Gastrocnemius medialis (tissue), 4 donors: ENCODE measurements around the gene PYGO2.

ENCODE experiments used
- POLR2A ChIP-seq, 2 donors: fragments of 450-650 bp; IDR thresholded peaks; one replicate each; pipeline ENCODE4 v1.6.1; 2017; ENCODE audit warnings: antibody characterized with exemption in 2 of 2, mild to moderate bottlenecking in 2 of 2, moderate library complexity in 2 of 2
- TF ChIP-seq, protein P1 (sequence below), 5 experiments: fragments of 450-650 bp in 3 of 5; fragments of 200-600 bp in 2 of 5; sonication (generic) in 2 of 5; IDR thresholded peaks in 4 of 5; conservative IDR thresholded peaks in 1 of 5; 1 replicate in 4 of 5; 2 replicates in 1 of 5; pipeline ENCODE4 v1.5.1; 2016 to 2019; ENCODE audit warnings: antibody characterized with exemption in 5 of 5, mild to moderate bottlenecking in 3 of 5, moderate library complexity in 3 of 5

DNA sequence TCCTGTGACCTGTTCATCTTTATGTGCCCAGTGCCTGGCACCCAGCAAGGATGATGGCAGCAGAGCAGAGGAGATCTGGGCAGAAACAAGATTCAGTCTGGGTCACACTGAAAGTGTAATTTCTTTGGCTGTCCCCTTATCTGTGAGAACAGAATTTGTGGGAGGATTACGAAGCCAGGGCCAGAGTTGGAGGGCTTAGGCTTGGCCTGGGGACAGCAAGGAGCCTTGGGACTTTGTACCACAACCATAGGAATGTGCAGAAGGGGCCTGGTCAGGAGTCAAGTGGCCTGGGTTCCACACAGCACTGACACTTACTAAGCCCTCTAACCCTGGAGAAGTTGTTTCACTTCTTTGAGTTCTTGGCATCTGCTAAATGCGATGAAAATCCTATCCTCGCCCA, 37.9 kb downstream of the PYGO2 start:
- TF ChIP-seq, protein P1, sequence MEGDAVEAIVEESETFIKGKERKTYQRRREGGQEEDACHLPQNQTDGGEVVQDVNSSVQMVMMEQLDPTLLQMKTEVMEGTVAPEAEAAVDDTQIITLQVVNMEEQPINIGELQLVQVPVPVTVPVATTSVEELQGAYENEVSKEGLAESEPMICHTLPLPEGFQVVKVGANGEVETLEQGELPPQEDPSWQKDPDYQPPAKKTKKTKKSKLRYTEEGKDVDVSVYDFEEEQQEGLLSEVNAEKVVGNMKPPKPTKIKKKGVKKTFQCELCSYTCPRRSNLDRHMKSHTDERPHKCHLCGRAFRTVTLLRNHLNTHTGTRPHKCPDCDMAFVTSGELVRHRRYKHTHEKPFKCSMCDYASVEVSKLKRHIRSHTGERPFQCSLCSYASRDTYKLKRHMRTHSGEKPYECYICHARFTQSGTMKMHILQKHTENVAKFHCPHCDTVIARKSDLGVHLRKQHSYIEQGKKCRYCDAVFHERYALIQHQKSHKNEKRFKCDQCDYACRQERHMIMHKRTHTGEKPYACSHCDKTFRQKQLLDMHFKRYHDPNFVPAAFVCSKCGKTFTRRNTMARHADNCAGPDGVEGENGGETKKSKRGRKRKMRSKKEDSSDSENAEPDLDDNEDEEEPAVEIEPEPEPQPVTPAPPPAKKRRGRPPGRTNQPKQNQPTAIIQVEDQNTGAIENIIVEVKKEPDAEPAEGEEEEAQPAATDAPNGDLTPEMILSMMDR (IDR thresholded peaks at IDR 0.05 in 4 of 5, conservative IDR thresholded peaks at IDR 0.05 in 1 of 5): no peak
- no peak for TF ChIP-seq POLR2A (IDR thresholded peaks at IDR 0.05)
